HepG2 (cell line): ENCODE data around the gene CCDC142. TPM values are rescaled to one million over a fixed set of nuclear protein-coding genes. Genes with fewer than 3 reads are reported as not detected.

Experiments used
- CCDC6 ChIP-seq: sonication (generic); formaldehyde crosslinking; IDR thresholded peaks from 2 replicates; pipeline ENCODE4 v1.8.1; 2022; ENCODE audit warnings: mild to moderate bottlenecking, missing genetic modification reagents, moderate library complexity
- CSRNP1 ChIP-seq: sonication (generic); formaldehyde crosslinking; IDR thresholded peaks from 2 replicates; pipeline ENCODE4 v1.8.1; 2023; ENCODE audit warnings: mild to moderate bottlenecking, missing genetic modification reagents
- E2F5 ChIP-seq: sonication (generic); formaldehyde crosslinking; conservative IDR thresholded peaks from 2 replicates; pipeline ENCODE4 v1.4.0; 2020; ENCODE audit warnings: missing genetic modification reagents
- EP300 ChIP-seq, 3 experiments: sonication (generic) in 1 of 3; formaldehyde crosslinking in 1 of 3; IDR thresholded peaks; 2 replicates each; pipeline versions ENCODE4 v1.5.1 to v1.6.1; 2011 to 2020; ENCODE audit warnings: low read depth in 2 of 3, low read length in 2 of 3, borderline replicate concordance in 1 of 3, improper control_type of control experiment in 1 of 3, mild to moderate bottlenecking in 1 of 3, missing genetic modification reagents in 1 of 3, moderate library complexity in 1 of 3
- GTF2F1 ChIP-seq: fragments of 150-350 bp; IDR thresholded peaks from 2 replicates; pipeline ENCODE4 v1.6.1; 2014; ENCODE audit warnings: low read length
- HMG20B ChIP-seq: conservative IDR thresholded peaks from 2 replicates; pipeline ENCODE4 v1.6.1; 2016; ENCODE audit warnings: missing genetic modification reagents, missing compliant biosample characterization
- MZF1 ChIP-seq: sonication (generic); formaldehyde crosslinking; IDR thresholded peaks from 2 replicates; pipeline ENCODE4 v1.8.1; 2023; ENCODE audit warnings: mild to moderate bottlenecking, missing genetic modification reagents, borderline replicate concordance
- NBN ChIP-seq: fragments of 450-650 bp; conservative IDR thresholded peaks from 2 replicates; pipeline ENCODE4 v1.6.1; 2017
- PHF8 ChIP-seq: sonication (generic); formaldehyde crosslinking; IDR thresholded peaks from 2 replicates; pipeline ENCODE4 v1.5.0; 2020; ENCODE audit warnings: missing genetic modification reagents
- ZBTB3 ChIP-seq: sonication (generic); formaldehyde crosslinking; IDR thresholded peaks from 2 replicates; pipeline ENCODE4 v1.4.0; 2020; ENCODE audit warnings: low read depth, mild to moderate bottlenecking, moderate library complexity, missing genetic modification reagents, borderline replicate concordance
- ZKSCAN8 ChIP-seq: IDR thresholded peaks from 2 replicates; pipeline ENCODE4 v1.6.1; 2016; ENCODE audit warnings: borderline replicate concordance, missing genetic modification reagents, missing compliant biosample characterization
- ZMYM3 ChIP-seq: sonication (generic); formaldehyde crosslinking; IDR thresholded peaks from 2 replicates; pipeline ENCODE4 v1.5.1; 2020; ENCODE audit warnings: mild to moderate bottlenecking, missing genetic modification reagents
- ZNF350 ChIP-seq: sonication (generic); formaldehyde crosslinking; IDR thresholded peaks from 2 replicates; pipeline ENCODE4 v1.4.0; 2020; ENCODE audit warnings: mild to moderate bottlenecking, low read depth, missing genetic modification reagents, borderline replicate concordance
- ZNF382 ChIP-seq: sonication (generic); formaldehyde crosslinking; IDR thresholded peaks from 2 replicates; pipeline ENCODE4 v1.5.0; 2020; ENCODE audit warnings: missing genetic modification reagents, mild to moderate bottlenecking, borderline replicate concordance
- ZNF660 ChIP-seq: sonication (generic); formaldehyde crosslinking; IDR thresholded peaks from 2 replicates; pipeline ENCODE4 v1.5.1; 2020; ENCODE audit warnings: mild to moderate bottlenecking, low read depth, missing genetic modification reagents, borderline replicate concordance
- ZNF740 ChIP-seq: sonication (generic); formaldehyde crosslinking; IDR thresholded peaks from 2 replicates; pipeline ENCODE4 v1.4.0; 2020; ENCODE audit warnings: missing genetic modification reagents
- ZNF879 ChIP-seq: sonication (generic); formaldehyde crosslinking; IDR thresholded peaks from 2 replicates; pipeline ENCODE4 v1.8.1; 2023; ENCODE audit warnings: missing genetic modification reagents
- polyA plus RNA-seq, 8 experiments: library from polyadenylated mRNA; depleted of rRNA in 3 of 8; stranded (reverse) in 7 of 8; unstranded in 1 of 8; fragments of >200 nt; fragmentation: Illumina TruSeq in 4 of 8; extraction: Trizol in 4 of 8; gene quantifications; 2 replicates each; pipeline versions ENCODE4 v1.2.1 to v1.2.3, GENCODE V29; 2011 to 2016; ENCODE audit warnings: low read depth in 4 of 8, missing spikeins in 1 of 8, mixed read lengths in 1 of 8; ENCODE audit not compliant: insufficient read depth in 1 of 8
- total RNA-seq, 5 experiments: library from RNA; depleted of rRNA; stranded (reverse); fragments of >200 nt; fragmentation: Illumina TruSeq; extraction: Trizol; gene quantifications; 2 replicates each; pipeline ENCODE4 v1.2.3, GENCODE V29; 2016; ENCODE audit warnings: low read depth in 1 of 5
- TF ChIP-seq, protein P1 (sequence below): sonication (generic); formaldehyde crosslinking; IDR thresholded peaks from 2 replicates; pipeline ENCODE4 v1.4.0; 2020; ENCODE audit warnings: missing genetic modification reagents
- TF ChIP-seq, protein P2 (sequence below): sonication (generic); formaldehyde crosslinking; IDR thresholded peaks from 2 replicates; pipeline ENCODE4 v1.4.0; 2020; ENCODE audit warnings: missing genetic modification reagents, borderline replicate concordance

Gene CCDC142
- total and polyA plus RNA-seq, 2 of the 13 experiments (the other 11 are each of a cell fraction or from before 2014, with no cell fraction given), result 14.7 to 30.4 TPM

DNA sequence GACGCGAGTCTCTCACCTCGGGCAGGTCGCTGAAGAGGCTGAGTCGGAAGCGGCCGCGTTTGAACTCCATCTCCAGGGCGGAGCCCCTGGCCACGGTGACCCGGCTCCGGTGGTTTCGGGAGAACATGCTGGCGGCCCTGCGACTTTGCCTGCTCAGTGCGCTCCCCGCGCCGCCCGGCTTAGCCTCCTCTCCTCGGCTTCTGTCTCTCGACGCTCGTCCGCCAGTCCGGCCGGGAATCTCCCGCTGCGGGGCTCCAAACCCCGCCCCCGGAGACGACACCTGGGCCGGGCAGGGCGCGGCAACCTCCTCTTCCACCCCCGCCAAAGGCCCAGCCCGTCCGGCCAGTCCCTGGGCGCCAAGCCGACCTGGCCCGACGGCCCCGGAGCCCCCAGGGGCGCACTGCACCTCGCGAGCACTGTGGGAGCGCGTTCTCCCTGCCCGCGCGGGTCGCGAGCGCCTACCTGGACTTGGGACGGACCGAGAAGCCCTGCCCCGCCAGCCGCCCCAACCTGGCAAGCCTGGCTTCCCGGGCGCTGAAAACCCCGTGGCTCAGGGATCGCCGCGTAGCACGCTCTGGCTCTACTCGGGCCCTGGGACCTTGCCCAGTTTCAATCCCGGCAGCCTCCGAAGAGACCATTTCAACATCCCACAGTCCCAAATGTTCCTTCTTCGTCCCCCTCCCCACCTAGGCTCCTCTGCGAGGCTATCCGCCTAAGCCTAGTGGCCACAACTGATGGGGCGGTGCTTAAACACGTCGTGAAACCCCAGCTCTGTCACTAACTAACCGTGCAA, 40.9 kb downstream of the CCDC142 start, which contains the start of gene RTKN (continued):
- TF ChIP-seq NBN (no peak), GTF2F1 (peak; percentile 57; the same call in 1 of the 2 replicates), ZKSCAN8 (CRISPR knock-in tag) (peak; percentile 58; the same call in 1 of the 2 replicates), CSRNP1 (CRISPR knock-in tag) (peak; percentile 35), E2F5 (CRISPR knock-in tag) (peak; percentile 37; the same call in 1 of the 2 replicates), ZNF879 (CRISPR knock-in tag) (peak; percentile 23; the same call in 1 of the 2 replicates), CCDC6 (CRISPR knock-in tag) (peak; percentile 83; the same call in 1 of the 2 replicates), ZNF660 (CRISPR knock-in tag) (no peak), HMG20B (no peak; the same call in 1 of the 2 replicates), PHF8 (CRISPR knock-in tag) (peak; percentile 82), EP300 (IDR thresholded peaks at IDR 0.05; ENCODE audit: low read depth in 2 of 2, low read length in 2 of 2) (no peak), EP300 (CRISPR knock-in tag; IDR thresholded peaks at IDR 0.05; ENCODE audit: borderline replicate concordance) (peak; percentile 59; the same call in 1 of the 2 replicates), ZNF740 (CRISPR knock-in tag) (no peak; the same call in 1 of the 2 replicates), MZF1 (CRISPR knock-in tag) (0 out of 2 replicates have a peak, but pooled peaks have one; percentile 43), ZNF382 (CRISPR knock-in tag) (no peak), ZNF350 (0 out of 2 replicates have a peak, but pooled peaks have one; percentile 54), ZBTB3 (CRISPR knock-in tag) (peak; percentile 89), ZMYM3 (CRISPR knock-in tag) (no peak)
- TF ChIP-seq, protein P1, sequence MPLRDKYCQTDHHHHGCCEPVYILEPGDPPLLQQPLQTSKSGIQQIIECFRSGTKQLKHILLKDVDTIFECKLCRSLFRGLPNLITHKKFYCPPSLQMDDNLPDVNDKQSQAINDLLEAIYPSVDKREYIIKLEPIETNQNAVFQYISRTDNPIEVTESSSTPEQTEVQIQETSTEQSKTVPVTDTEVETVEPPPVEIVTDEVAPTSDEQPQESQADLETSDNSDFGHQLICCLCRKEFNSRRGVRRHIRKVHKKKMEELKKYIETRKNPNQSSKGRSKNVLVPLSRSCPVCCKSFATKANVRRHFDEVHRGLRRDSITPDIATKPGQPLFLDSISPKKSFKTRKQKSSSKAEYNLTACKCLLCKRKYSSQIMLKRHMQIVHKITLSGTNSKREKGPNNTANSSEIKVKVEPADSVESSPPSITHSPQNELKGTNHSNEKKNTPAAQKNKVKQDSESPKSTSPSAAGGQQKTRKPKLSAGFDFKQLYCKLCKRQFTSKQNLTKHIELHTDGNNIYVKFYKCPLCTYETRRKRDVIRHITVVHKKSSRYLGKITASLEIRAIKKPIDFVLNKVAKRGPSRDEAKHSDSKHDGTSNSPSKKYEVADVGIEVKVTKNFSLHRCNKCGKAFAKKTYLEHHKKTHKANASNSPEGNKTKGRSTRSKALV, result no peak
- TF ChIP-seq, protein P2, sequence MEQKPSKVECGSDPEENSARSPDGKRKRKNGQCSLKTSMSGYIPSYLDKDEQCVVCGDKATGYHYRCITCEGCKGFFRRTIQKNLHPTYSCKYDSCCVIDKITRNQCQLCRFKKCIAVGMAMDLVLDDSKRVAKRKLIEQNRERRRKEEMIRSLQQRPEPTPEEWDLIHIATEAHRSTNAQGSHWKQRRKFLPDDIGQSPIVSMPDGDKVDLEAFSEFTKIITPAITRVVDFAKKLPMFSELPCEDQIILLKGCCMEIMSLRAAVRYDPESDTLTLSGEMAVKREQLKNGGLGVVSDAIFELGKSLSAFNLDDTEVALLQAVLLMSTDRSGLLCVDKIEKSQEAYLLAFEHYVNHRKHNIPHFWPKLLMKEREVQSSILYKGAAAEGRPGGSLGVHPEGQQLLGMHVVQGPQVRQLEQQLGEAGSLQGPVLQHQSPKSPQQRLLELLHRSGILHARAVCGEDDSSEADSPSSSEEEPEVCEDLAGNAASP (CRISPR knock-in tag), result no peak; the same call in none of the 2 replicates
